SK-N-SH (cell line): ENCODE results near the gene SLC12A7. TPM values are rescaled to one million over a fixed set of nuclear protein-coding genes. Genes with fewer than 3 reads are reported as not detected.

Source experiments
- polyA plus RNA-seq, 3 experiments: library from polyadenylated mRNA; depleted of rRNA; stranded (reverse); fragments of >200 nt; gene quantifications; 2 replicates each; pipeline ENCODE4 v1.2.3, GENCODE V29; 2012
- small RNA-seq, 7 experiments: library from RNA; depleted of rRNA; stranded (forward); fragments of <200 nt; gene quantifications; one replicate each; pipeline ENCODE3, GENCODE V24; 2012

SLC12A7 gene
- polyA plus RNA-seq, 1 of the 3 experiments (the other 2 are of a cell fraction), result 2.6 TPM

Small RNA genes within 50 kb of the gene (small RNA-seq; reads per million reads assigned to genes)
- gene MIR4635, result 0 reads per million in 7 experiments

Other genes with a start within 250 kb of the SLC12A7 start
- gene BRD9, start 219.3 kb downstream of the SLC12A7 start, polyA plus RNA-seq (2012; rRNA removed), result 17.5 and 19.5 TPM in 2 replicates
- 21.2 and 24.1 TPM in 2 replicates for gene TRIP13, start 219.2 kb downstream of the SLC12A7 start, polyA plus RNA-seq (2012; rRNA removed)
- gene NKD2, start 103.3 kb downstream of the SLC12A7 start, polyA plus RNA-seq (2012; rRNA removed), result not detected in 2 replicates
- gene SLC6A19, start 89.5 kb upstream of the SLC12A7 start, polyA plus RNA-seq (2012; rRNA removed), result not detected in 2 replicates
- gene SLC6A18, start 113.3 kb upstream of the SLC12A7 start, polyA plus RNA-seq (2012; rRNA removed), result not detected in 2 replicates
- 1.8 and 2.4 TPM in 2 replicates for gene TERT, start 183.0 kb upstream of the SLC12A7 start, polyA plus RNA-seq (2012; rRNA removed)
- 202 TPM in 2 replicates for gene CLPTM1L, start 233.0 kb upstream of the SLC12A7 start, polyA plus RNA-seq (2012; rRNA removed)